IMR-90 (cell line): ENCODE results near the gene NLRX1. TPM values are rescaled to one million over a fixed set of nuclear protein-coding genes. Genes with fewer than 3 reads are reported as not detected.

Experiments used
- ATAC-seq: fragments of 200-7000 bp; cut with Tn5 transposase; 2 replicates; pipeline ENCODE4 v1.9.1; 2020; ENCODE audit warnings: low read depth, mild to moderate bottlenecking, moderate library complexity
- BruUV-seq: library from RNA; stranded (reverse); fragments of 400-500 nt; replicated peaks from 2 replicates; lab custom pipeline; 2021; lab: Mats Ljungman, UMichigan
- CTCF ChIA-PET: fragments of 300-600 bp; formaldehyde crosslinking; extraction: SDS; loops from one replicate; lab custom pipeline; 2021; ENCODE audit warnings: antibody characterized with exemption; lab: Yijun Ruan, JAX
- POLR2A ChIA-PET: fragments of 300-600 bp; sonication (Branson Sonifier 250); formaldehyde crosslinking; loops from one replicate; lab custom pipeline; 2022; ENCODE audit warnings: antibody characterized with exemption; ENCODE audit not compliant: unreplicated experiment; lab: Charles Lee
- DNase-seq: peaks from one replicate; pipeline ENCODE4 v3.0.0; 2013
- H2AFZ ChIP-seq: replicated peaks from 2 replicates; pipeline ENCODE3; 2013; ENCODE audit warnings: low read length, mild to moderate bottlenecking; ENCODE audit not compliant: poor library complexity
- H2AK5ac ChIP-seq: 2 replicates; pipeline ENCODE4 v1.6.1; 2013; ENCODE audit warnings: low read depth, low read length, inconsistent platforms
- H2AK9ac ChIP-seq: replicated peaks from 2 replicates; pipeline ENCODE3; 2013; ENCODE audit warnings: mild to moderate bottlenecking, low read depth, low read length, moderate library complexity; ENCODE audit not compliant: poor library complexity
- H2BK120ac ChIP-seq: 2 replicates; pipeline ENCODE4 v1.6.1; 2013; ENCODE audit warnings: low read depth, low read length, inconsistent platforms
- H2BK15ac ChIP-seq: 3 replicates; pipeline ENCODE4 v1.6.1; 2013; ENCODE audit warnings: low read depth, low read length, inconsistent platforms
- H2BK20ac ChIP-seq: 2 replicates; pipeline ENCODE4 v1.6.1; 2013; ENCODE audit warnings: low read depth, mild to moderate bottlenecking, inconsistent platforms, low read length, moderate library complexity
- H2BK5ac ChIP-seq: 2 replicates; pipeline ENCODE4 v1.6.1; 2013; ENCODE audit warnings: mild to moderate bottlenecking, low read depth, low read length, inconsistent platforms; ENCODE audit not compliant: poor library complexity, severe bottlenecking
- H3K14ac ChIP-seq: replicated peaks from 2 replicates; pipeline ENCODE4 v1.6.1; 2013; ENCODE audit warnings: low read depth, low read length, inconsistent platforms
- H3K18ac ChIP-seq: 2 replicates; pipeline ENCODE4 v1.6.1; 2013; ENCODE audit warnings: low read depth, low read length, control low read depth
- H3K23ac ChIP-seq: 2 replicates; pipeline ENCODE4 v1.6.1; 2013; ENCODE audit warnings: low read depth, low read length, inconsistent platforms
- H3K27ac ChIP-seq: 2 replicates; pipeline ENCODE4 v1.5.1; 2013; ENCODE audit warnings: mild to moderate bottlenecking, control low read depth, low read length; ENCODE audit not compliant: insufficient read depth
- H3K27me3 ChIP-seq: 2 replicates; pipeline ENCODE4 v1.6.1; 2013; ENCODE audit warnings: low read length; ENCODE audit not compliant: control insufficient read depth, insufficient read depth
- H3K36me3 ChIP-seq: 2 replicates; pipeline ENCODE4 v1.6.1; 2013; ENCODE audit warnings: low read length, mixed read lengths; ENCODE audit not compliant: control insufficient read depth, insufficient read depth
- H3K4ac ChIP-seq: 2 replicates; pipeline ENCODE4 v1.6.1; 2013; ENCODE audit warnings: low read depth, low read length, inconsistent platforms
- H3K4me1 ChIP-seq: 2 replicates; pipeline ENCODE4 v1.6.1; 2013; ENCODE audit warnings: low read length, mixed read lengths; ENCODE audit not compliant: control insufficient read depth, insufficient read depth
- H3K4me2 ChIP-seq: 2 replicates; pipeline ENCODE4 v1.6.1; 2013; ENCODE audit warnings: low read depth, mild to moderate bottlenecking, control low read depth, low read length, moderate library complexity
- H3K4me3 ChIP-seq: 2 replicates; pipeline ENCODE4 v1.5.1; 2013; ENCODE audit warnings: low read depth, mild to moderate bottlenecking, control low read depth, low read length, moderate library complexity; ENCODE audit not compliant: insufficient read depth
- H3K56ac ChIP-seq: 2 replicates; pipeline ENCODE4 v1.6.1; 2013; ENCODE audit warnings: low read length, inconsistent platforms; ENCODE audit not compliant: insufficient read depth; ENCODE audit errors: extremely low read depth
- H3K79me1 ChIP-seq, 2 experiments: 2 replicates each; pipeline ENCODE4 v1.6.1; 2013; ENCODE audit warnings: low read length in 2 of 2, inconsistent platforms in 1 of 2, low read depth in 1 of 2
- H3K9ac ChIP-seq: 2 replicates; pipeline ENCODE4 v1.6.1; 2013; ENCODE audit warnings: low read depth, low read length, control low read depth
- H3K9me1 ChIP-seq: 2 replicates; pipeline ENCODE4 v1.6.1; 2013; ENCODE audit warnings: low read length, inconsistent platforms; ENCODE audit not compliant: insufficient read depth
- H3K9me3 ChIP-seq: 2 replicates; pipeline ENCODE4 v1.6.1; 2013; ENCODE audit warnings: low read length; ENCODE audit not compliant: control insufficient read depth, insufficient read depth
- H4K20me1 ChIP-seq: 2 replicates; pipeline ENCODE4 v1.6.1; 2013; ENCODE audit warnings: low read length, inconsistent platforms; ENCODE audit not compliant: insufficient read depth
- H4K5ac ChIP-seq: 2 replicates; pipeline ENCODE4 v1.6.1; 2013; ENCODE audit warnings: mild to moderate bottlenecking, low read depth, low read length, control low read depth
- H4K8ac ChIP-seq, 2 experiments: 2 replicates each; pipeline ENCODE4 v1.6.1; 2013; ENCODE audit warnings: low read depth in 2 of 2, low read length in 2 of 2, control low read depth in 1 of 2, inconsistent platforms in 1 of 2
- H4K91ac ChIP-seq: 2 replicates; pipeline ENCODE4 v1.6.1; 2013; ENCODE audit warnings: low read depth, low read length, inconsistent platforms; ENCODE audit not compliant: insufficient read depth
- CEBPB ChIP-seq: IDR thresholded peaks from 2 replicates; pipeline ENCODE4 v1.6.1; 2012; ENCODE audit warnings: low read depth, low read length, improper control_type of control experiment
- CTCF ChIP-seq: conservative IDR thresholded peaks from 2 replicates; pipeline ENCODE4 v1.5.1; 2012; ENCODE audit warnings: mild to moderate bottlenecking, low read depth, low read length, improper control_type of control experiment
- FOS ChIP-seq: fragments of 150-350 bp; IDR thresholded peaks from 2 replicates; pipeline ENCODE4 v1.6.1; 2016; ENCODE audit warnings: low read depth, low read length
- MAFK ChIP-seq: IDR thresholded peaks from 2 replicates; pipeline ENCODE4 v1.6.1; 2012; ENCODE audit warnings: low read depth, low read length, improper control_type of control experiment
- NFE2L2 ChIP-seq: fragments of 150-350 bp; IDR thresholded peaks from 2 replicates; pipeline ENCODE4 v1.6.1; 2016; ENCODE audit warnings: low read depth, mild to moderate bottlenecking, low read length
- RAD21 ChIP-seq: IDR thresholded peaks from 2 replicates; pipeline ENCODE4 v1.6.1; 2012; ENCODE audit warnings: low read length, improper control_type of control experiment
- RFX5 ChIP-seq: IDR thresholded peaks from 2 replicates; pipeline ENCODE4 v1.8.0; 2012; ENCODE audit warnings: low read depth, mild to moderate bottlenecking, low read length, moderate library complexity
- WGBS, 2 experiments: methylation state at CpG; one replicate each; pipeline versions ENCODE4 v1.1.5 to v1.1.7; 2013; ENCODE audit warnings: missing lambda C conversion rate in 2 of 2; ENCODE audit not compliant: insufficient read length in 1 of 2; ENCODE audit errors: extremely low coverage in 2 of 2; 5-methylcytosine and 5-hydroxymethylcytosine counted together
- dilution Hi-C: fragments of 300-500 bp; cut with HindIII; formaldehyde crosslinking; loops from one replicate; pipeline ENCODE4 v1.14.3; 2018; ENCODE audit warnings: low sequenced_read_pairs; ENCODE audit not compliant: unreplicated experiment
- in situ Hi-C: fragments of 300-500 bp; cut with MboI; formaldehyde crosslinking; loops from 3 replicates; pipeline ENCODE4 v1.14.3; 2019; ENCODE audit warnings: low sequenced_read_pairs, inconsistent platforms, mixed read lengths
- intact Hi-C: fragments of 100-400 bp; cut with micrococcal nuclease; formaldehyde crosslinking; loops from 2 replicates; pipeline ENCODE4 v1.10.0; 2022
- polyA plus RNA-seq, 3 experiments: library from polyadenylated mRNA; depleted of rRNA; stranded (reverse); fragments of >200 nt; gene quantifications; 2 replicates each; pipeline ENCODE4 v1.2.3, GENCODE V29; 2012; ENCODE audit warnings: low replicate concordance in 1 of 3
- total RNA-seq: library from RNA; depleted of rRNA; stranded (reverse); fragments of >200 nt; gene quantifications from 2 replicates; pipeline ENCODE4 v1.2.3, GENCODE V29; 2012
- TF ChIP-seq, protein P1 (sequence below): fragments of 150-350 bp; IDR thresholded peaks from 2 replicates; pipeline ENCODE4 v1.6.1; 2017; ENCODE audit warnings: mild to moderate bottlenecking, antibody characterized with exemption, low read length, low read depth

NLRX1 gene
- total and polyA plus RNA-seq, 2 of the 4 experiments (the other 2 are of a cell fraction), result 3.0 to 4.9 TPM

- H3K18ac ChIP-seq, result no peak overlapping the region
- no peak overlapping the region for H2BK5ac ChIP-seq
- no peak overlapping the region for H3K4me2 ChIP-seq
- in situ Hi-C loops (no loop called here), dilution Hi-C loops (no loop called here), intact Hi-C loops (no loop called here)
- ChIA-PET CTCF (no interaction called here), POLR2A (interaction anchor here (0.6 kb wide), 1 partner anchor 77 kb away, joined by 18 read pairs; no protein-coding TSS in a partner anchor)
- H3K14ac ChIP-seq, result no peak overlapping the region
- ATAC-seq (no peak), DNase-seq (no peak)
- no peak overlapping the region for H2BK120ac ChIP-seq
- BruUV-seq, result no TSS peak
- no peak overlapping the region for H3K4me3 ChIP-seq
- no peaks in the 10 kb centered on the region for H3K9me1 ChIP-seq
- no peak for TF ChIP-seq FOS
- no peak for TF ChIP-seq RFX5
- no peak for TF ChIP-seq CEBPB
- no peak for TF ChIP-seq MAFK
- TF ChIP-seq, protein P1, sequence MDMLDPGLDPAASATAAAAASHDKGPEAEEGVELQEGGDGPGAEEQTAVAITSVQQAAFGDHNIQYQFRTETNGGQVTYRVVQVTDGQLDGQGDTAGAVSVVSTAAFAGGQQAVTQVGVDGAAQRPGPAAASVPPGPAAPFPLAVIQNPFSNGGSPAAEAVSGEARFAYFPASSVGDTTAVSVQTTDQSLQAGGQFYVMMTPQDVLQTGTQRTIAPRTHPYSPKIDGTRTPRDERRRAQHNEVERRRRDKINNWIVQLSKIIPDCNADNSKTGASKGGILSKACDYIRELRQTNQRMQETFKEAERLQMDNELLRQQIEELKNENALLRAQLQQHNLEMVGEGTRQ, result no peak
- TF ChIP-seq RAD21, result no peak
- no peak for TF ChIP-seq NFE2L2
- TF ChIP-seq CTCF, result no peak
- peaks cover 5% of the 10 kb centered on the region; the same call in 1 of the 2 replicates for H3K36me3 ChIP-seq
- no peak overlapping the region for H2BK20ac ChIP-seq
- H3K9ac ChIP-seq, result no peak overlapping the region
- H3K27me3 ChIP-seq, result peaks cover 28% of the 10 kb centered on the region
- H3K9me3 ChIP-seq, result no peaks in the 10 kb centered on the region
- peak overlapping the region; percentile 32 for H2AFZ ChIP-seq
- no peak overlapping the region for H3K23ac ChIP-seq
- H3K4ac ChIP-seq, result no peak overlapping the region
- H3K4me1 ChIP-seq, result no peaks in the 10 kb centered on the region
- no peak overlapping the region for H2AK9ac ChIP-seq
- H4K91ac ChIP-seq, result no peak overlapping the region
- H4K8ac ChIP-seq, result no peak overlapping the region
- no CpG with 5 or more reads among the region's 15 CpGs for WGBS, 2 experiments
- no peak overlapping the region for H4K5ac ChIP-seq
- H3K79me1 ChIP-seq, result no peaks in the 10 kb centered on the region
- H4K20me1 ChIP-seq, result no peaks in the 10 kb centered on the region
- H3K27ac ChIP-seq, result no peak overlapping the region
- no peak overlapping the region for H3K56ac ChIP-seq
- H2AK5ac ChIP-seq, result no peak overlapping the region
- H2BK15ac ChIP-seq, result no peak overlapping the region
These were observed 17.6 kb downstream of the NLRX1 start for GRCh38 chr11:119185981-119186634.
